ENCODE data around the gene WHRN.
A peak's percentile ranks its signal among the peaks of the same experiment; 100 is the strongest.

The WHRN gene

DNA sequence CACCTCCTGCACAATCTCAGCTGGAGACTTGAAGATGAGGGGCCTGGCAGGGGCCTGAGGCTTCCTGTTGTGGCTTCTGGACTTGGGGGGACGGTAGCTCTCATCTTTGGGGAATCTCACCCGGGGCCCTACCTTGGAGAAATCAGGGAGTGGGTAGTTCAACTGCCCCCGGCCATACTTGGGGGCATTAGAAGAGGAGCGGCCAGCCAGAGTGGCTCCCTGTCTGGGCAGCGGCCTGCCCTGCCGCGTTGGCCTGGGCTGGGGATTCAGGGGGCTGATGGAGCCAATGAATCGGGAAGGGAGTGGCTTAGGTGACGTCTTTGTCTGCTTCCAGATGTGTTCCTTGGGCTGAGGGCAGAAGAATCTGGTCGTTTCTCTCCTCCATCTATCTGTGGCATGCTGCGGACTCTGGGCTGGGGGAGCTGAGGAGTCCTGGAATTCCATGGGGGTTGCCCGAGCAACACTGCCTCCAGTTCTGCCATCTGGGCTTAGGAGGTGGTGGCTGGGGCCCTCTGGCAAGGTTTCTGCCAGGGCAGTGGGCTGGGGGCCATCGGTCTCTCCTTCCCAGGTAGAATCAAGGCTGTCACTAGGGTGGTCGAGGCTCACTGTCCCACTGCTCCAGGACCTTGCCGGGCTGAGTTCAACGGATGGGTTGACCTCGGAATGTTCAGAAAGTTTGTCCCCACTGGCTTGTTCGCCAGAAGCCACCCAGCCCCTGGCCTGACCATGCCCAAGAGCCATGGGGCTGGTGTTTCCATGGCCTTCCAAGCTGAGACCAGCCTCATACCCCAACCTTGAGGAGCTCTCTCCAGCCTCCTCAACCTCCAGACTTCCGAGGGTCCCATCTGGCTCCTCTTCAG is 128.5 kb downstream of the WHRN start:
- DNase-seq, result no peak

DNA sequence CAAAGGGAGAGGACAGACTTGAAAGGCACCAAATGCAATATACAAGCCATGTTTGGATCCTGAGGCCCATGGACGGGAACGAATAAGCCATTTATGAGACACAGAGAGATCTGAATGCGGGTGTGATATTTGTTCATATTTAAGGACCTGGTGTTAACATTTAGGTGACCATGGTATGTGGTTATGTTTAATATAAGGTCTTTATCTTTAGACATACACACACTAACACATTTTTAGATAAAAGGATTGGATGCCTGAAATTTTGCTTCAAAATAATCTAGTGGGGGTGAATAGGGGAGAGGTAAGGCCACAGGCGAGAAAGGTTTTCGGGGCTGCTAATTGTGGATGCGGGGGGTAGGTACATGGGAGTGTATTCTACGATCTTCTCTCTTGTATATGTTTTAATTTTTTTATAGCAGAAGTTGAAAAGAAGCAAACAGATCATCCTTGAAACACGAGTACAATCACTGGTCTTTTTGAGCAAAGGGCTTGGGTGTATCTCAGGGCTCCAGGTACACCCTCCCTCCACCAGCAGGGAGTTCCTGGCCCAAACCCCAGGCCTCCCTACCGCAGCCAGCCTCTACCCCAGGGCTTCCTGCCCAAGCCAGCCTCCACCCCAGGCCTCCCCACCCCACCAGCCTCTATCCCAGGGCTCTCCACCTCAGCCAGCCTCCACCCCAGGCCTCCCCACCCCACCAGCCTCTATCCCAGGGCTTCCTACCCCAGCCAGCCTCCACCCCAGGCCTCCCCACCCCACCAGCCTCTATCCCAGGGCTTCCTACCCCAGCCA is 129.7 kb downstream of the WHRN start:
- DNase-seq, result no peak

DNA sequence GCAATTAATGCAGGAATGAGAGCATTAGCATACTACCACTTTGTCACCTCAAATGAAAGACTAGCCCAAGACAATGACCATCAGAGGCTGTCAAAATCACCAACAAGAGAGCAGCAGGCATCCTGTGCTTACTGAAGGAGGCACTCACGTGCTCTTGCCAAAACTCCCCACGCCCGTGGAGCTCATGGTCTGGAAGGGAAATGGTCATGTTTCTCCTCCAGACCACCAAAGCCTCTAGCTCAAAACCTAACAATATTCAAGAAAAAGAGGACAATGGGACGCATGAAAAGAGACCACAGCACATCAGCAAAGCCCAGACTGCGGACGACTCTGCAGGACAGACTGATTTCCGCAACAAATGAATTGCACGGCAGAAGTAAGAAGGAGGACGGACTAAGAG is 130.3 kb downstream of the WHRN start:
- no peak for DNase-seq

DNA sequence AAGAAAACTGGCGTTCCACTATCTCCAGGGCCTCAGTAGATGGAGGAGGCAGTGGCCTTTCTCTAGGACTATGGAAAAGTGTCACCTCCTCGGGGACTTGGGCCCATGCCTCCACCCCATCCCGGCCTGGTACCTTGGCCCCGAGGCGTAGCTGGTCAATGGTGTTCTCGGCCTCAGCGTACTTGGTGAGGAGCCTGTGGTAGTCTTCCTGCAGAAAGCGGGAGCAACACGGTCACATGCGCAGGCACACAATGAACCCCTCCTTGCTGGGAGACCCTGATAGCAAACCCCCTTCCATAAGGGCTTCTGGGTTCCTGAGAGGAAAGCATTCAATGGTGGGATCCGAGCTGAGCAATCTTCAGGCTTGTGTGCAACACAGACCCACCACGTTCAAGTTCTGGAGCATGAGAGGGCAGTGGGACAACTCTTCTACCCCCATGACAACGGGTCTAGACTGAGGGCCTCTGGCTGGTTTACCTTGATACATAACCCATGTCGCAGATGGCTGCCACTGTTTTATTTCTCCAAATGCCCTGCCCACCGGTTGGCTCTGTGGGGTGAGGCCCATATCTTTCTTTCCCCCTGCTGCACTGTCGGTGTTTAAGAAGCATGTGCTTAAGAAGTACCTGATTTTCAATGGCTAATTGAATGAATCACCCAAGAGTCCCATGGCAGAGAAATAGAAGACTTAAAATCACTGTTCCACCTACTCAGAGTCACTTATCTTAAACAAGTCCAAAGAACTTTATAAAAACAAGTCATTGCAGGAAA is 131.1 kb downstream of the WHRN start:
- no peak for DNase-seq

DNA sequence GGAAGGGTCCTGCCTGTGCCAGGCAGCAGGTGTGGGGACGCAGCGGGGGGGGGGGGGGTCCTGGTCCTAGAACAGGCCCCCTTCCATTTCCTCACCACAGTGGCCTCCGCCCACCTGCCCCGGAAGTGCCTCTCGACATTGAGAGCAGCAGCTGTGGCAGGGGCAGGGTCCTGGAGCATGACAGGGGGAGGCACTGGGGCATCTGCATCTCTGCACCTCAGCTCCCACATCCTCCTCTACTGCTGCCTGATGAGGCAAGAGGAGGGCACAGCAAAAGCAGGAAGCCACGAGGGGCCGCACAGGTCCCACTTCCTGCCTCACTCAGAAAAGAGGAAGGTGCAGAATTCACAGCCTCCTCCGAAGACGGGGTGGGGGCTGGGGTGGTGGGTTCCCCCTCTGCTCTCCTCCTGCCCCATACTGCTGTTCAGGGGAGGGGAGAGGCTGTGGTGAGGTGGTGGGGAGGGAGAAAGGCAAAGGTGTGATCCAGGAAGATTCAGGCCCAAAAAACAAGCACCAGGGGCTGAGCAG is 132.3 kb downstream of the WHRN start:
- peak; percentile 99 for DNase-seq

DNA sequence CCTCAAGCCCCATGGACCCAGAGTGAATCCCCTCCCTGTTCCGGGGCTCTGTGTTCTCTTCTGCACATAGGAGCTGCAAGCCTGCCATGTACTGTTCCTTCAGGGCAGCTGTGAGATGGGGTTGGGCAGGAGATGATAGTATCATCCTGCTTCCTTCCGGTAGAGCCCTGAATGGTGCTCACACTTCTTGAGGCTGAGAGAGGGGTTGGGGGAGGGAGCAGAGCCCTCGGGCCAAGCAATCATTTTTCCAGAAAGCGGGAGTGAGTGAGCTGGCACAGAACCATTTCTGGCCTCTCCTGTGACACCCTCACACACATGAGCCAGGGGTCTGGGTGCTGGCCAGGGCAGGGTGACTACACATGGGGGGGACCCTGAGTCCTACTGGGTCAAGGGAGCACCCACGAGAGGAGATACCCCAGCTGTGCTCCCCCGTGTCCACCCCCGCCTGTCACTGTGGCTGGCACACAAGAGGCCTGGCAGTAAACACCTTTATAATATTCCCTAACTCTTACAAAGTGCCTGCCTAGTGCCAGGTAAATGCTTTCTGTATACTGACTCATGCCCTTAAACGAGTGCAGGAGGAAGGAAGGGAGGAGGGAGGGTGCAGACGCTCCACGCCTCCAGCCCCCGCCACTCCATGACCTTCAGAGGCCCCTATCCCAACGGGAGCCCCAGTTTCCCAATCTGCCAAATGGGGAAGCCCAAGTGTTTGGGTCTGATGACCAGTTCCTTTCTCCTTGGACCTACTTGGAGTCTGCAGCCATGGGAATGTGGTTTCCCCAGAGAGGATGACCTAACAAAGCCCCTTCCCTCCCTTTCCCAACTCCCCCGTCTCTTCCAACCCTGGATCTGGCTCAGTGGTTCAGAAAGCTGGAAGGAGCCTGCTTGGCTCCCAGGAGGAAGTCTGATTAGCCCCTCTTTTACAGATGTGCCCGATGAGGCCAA is 133.0 kb downstream of the WHRN start:
- peak; percentile 91 to 93 for DNase-seq

DNA sequence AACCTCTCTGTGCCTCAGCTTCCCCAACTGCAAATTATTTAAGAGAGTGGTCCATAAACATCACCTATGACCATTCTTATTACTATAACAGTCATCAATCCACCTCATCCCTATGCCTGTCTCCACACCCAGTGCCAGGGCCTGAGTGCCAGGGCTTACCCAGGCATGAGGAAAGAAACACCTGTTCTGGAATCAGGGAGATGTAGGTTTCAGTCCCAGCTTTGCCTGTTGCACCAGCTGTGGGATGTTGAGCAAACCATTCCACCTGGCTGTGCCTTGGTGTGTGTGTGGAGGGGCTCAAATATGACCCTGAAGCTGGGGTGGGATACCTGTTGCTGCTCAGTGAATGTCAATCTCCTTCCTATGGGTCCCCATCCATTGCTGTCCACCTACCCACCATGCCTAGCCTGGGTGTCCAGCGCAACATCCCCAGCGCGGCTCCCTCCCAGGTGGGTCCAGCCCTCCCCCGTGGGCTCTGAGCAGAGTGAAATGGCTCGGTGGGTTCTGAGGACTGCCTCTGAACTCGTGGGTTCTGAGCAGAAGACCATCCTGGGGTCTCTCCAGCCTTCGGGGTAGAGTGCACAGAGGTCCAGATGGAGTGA is 133.8 kb downstream of the WHRN start:
- no peak for DNase-seq

DNA sequence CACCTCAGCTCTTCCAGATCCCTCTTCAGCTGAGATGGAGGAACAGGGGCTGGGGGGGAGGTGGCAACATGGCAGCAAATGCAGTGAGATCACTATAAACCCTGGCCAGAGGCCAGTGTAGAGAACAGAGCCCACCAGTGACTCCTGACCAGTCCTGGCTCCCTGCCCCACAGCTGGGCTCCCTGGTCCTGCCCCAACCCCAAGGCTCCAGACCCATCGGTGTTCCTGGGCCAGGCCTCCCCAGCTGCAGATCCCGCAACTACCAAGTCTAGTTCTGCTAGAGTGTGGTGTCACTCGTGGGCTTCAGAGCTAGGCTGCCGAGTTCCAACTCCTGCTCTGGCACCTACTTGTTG is 134.3 kb downstream of the WHRN start:
- DNase-seq, result no peak

DNA sequence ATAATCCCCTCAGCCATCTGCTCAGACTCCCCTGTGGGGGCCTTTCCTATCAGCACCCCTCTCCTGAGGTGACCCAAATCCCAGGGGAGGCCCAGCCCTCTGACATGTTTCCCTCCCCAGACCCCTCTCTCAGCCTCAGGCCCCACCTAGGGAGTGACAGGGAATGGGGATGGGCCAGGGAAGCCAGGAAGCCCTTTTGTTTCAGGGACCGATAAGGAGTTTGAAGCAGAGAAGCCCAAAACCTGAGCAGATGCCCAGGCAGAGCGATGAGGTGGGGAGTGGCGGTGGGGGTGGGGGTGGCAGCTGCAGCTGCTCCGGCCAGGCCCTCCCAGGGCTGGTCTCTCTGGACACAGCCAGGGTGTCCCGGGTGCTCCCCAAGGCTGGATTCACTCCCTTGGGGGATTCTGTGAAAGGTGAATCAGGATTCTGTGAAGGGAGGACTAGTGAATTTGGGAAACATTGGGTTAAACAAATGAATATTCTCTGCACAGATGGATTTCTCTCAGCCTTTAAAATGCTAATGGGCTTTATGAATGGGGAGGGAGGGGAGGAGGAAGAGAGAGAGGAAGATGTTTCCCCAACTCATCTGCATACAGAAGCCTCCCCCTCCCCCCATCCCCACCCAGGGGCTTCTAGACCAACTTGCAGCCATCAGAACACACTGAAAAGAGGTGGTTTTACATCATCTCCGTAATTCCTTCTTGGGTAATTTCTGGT is 134.9 kb downstream of the WHRN start:
- no peak for DNase-seq

DNA sequence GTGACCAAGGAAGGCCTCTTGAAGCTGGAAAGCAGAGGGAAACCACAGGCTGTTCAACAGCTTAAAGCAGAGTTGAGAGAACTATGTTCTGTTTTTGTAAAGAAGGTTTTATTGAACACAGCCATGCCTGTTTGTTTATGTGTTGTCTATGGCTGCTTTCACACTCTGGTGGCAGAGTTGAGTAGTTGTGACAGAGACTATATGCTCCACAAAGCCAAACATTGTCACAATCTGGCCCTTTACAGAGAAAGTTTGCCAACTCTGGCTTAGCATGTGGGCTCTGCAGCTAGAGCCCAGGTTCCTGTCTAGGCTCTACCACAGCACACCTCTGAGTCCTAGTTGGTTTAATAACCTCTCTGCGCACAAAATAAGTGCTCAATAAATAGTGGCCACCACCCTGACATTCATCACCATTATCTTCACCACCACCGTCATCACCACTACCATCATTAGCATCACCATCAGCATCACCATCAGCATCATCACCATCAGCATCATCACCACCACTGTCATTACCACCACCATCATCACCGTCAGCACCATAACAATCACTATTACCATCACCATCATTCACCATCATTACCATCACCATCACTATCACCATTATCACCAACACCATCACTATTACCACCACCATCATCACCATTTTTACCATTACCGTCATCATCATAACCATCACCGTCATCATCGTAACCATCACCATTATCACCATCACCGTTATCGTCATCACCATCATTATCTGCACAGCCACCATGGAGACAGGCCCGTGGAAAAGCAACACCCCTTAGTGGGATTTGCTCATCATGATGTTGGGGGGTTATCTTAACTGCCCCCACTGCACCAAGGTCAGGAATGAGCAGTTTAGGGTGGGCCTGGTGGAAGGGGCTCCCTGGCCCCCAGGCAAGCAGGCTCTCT is 135.8 kb downstream of the WHRN start:
- no peak for DNase-seq

DNA sequence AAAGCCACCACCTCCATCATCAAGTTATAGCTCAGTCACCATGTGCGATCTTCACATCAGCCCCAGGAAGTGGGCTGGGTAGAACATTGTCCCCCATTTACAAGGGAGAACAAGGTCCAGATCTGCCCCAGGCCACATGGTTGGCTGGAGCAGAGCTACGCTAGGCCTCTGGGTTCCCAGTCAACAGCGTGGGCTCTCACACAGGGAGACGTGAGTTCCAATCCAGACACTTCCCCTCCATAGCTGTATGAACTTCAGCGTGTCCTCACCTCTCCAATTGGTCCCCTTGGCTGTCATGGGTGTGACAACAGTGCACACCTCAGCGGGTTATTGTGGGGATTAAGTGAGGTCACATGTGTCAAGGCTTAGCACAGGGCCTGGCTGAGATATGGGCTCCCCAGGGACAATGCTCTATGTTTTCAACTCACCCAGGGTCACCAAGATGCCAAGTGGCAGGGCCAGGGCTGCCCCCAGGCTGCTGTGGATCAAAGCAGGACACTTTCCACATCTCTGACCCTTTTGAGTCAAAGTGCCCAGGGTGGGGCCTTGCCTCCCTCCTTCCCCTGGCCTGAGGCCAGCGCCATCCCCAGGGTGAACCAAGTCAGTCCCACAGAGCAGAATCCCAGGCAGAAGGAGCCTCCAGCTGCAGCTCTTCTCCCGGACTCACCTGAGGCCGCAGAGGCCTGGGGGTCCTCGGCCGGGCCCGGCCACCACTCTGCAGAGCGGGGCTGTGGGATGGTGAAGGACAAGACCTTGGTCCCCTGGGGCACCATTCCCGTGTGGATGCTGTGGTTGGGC is 137.3 kb downstream of the WHRN start:
- no peak for DNase-seq

DNA sequence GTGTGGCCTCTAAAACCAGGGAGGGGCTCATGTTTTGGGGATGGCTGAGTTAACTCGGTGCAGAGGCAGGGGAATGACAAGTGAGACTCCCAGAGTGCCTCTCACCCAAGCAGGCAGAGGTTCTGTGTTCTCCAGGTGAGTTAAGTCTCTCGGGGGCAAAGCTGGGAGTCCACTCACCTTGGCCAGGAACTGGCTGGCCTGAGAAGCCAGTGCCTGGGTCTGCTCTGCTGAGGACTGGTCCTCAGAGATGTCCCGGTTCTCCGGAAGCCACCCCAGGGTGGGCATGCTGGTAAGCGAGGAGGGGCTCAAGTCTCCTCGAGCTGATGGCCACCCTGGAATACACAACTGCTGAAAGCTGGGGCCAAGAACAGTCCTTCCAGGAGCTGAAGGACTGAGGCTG is 137.9 kb downstream of the WHRN start:
- no peak for DNase-seq

DNA sequence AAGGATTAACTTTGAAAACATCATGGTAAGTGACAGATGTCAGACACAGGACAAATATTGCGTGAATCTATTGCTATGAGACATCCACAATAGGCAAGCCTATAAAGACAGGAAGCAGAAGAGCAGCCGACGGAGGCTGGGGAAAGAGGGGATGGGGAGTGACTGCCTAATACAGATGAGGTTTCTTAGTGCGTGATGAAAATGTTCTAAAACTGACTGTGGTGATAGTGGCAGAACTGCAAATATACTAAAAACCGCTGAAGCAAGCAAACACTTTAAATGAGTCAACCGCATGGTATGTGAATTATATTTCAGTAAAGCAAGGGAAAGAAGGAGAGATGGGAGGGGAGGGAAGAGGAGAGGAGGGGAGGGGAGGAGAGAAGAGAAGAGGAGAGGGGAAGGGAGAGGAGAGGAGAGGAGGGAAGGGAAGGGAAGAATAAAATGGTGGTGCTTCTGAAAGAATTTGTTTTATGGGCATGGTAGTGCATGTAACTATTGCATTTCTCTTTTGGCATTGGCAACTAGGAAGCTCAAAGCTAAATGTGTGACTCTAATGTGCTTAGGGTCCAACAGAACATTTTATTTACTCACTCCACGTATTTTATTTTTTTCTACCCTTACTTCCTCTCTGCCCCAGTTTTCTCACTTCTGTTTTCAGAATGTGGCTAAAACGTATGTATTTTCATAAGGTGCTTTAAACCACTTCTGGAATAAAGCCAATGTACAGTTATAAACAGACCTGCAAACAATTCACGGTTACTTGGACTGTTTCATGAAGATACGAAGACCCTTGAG is 138.7 kb downstream of the WHRN start:
- peak; percentile 58 to 67 for DNase-seq

DNA sequence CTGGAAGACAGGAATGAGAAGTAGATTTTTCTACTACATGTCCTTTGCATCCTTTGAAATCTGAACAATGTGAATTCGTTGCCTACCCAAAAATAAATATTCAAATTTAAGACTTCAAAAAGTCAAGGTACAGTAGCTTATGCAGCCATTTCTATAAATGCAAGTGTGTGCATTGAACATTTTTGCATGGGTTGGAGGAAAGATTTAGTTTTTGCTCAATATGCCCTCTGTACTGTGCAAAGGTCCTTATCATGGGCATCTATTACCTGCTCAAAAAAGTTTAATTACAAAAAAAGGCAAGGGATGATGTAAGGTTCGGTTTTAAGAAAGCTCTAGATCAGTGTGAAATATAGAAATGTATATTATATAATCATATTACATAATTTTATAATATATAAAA is 140.1 kb downstream of the WHRN start:
- no peak for DNase-seq

DNA sequence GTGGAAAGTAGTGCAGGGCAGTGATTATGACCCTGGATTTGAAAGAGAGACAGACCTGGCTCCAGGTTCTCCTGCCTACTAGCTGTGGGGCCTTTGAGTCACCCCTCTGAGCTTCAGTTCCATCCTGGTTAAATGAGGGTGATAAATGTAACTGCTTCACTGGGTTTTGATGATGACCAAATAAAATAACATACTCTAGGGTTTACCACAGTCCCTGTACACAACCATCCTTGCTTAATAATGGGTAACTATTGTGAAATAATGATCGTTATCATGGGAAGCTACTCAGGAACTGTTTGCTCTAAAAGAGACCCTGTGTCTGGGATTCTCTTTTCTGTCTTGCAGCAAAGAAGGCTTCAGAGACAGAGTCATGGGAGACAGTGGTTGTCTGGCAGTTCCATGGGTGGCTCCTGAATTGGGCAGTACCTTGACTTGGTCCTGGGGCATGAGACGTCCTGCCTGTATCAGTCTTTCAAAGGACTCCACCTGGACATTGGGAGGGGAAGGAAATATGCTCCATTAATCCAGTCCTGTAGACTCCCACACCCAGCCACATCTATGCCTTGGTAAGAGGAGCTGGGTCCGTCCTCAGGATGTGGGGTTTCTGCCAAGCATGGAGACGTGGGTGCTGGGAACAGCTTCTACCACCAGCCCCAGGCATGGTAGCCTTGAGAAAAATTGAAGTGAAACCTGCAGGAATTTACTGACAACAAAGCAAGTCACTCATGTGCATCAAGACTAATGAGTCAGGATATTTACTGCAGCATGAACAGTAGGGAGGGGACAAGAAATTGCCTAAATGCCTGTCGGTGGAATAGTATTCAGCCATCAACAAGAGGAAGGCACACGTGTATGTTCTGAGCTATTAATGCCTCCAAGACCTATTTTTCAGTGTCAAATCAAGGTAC is 140.9 kb downstream of the WHRN start:
- peak; percentile 73 to 75 for DNase-seq

DNA sequence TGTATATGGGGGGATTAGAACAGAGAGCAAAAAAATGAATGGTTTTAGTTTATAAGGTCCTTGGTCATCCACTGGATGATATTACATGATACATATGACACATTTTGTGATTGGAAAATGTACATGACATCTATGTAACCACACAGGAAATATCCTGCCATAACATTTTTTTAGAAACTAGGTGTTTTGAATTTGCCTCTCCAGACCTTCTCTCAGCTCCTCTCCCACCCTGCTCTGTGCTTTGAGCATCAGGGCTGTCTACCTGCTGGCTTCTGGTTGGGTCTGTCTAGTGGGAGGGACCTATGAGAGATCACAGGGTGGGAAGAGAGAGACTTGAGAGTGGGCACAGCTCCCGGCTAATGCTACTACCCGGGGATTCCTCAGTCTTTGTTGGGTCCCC is 141.8 kb downstream of the WHRN start:
- DNase-seq, result no peak

DNA sequence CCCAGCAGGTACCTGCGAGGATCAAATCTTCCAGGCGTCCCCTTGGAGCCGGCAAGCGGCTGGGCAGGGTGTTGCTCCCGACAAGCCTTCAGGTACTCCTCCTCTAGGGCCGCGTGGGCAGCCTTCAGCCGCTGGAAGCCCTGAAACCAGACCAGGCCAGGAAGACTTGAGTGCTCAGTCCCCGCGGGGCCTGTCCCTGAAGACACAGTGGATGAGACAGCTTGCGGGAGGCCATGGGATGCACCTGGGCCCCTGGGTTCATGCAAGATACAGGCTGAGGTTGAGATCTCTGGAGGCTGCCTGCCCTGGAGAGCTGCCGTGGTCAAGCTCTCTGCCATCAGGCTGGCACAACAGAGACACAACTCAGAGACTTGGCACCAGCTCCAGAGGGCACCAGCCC is 142.9 kb downstream of the WHRN start:
- no peak for DNase-seq
